OCI-LY7 (cell line): ENCODE measurements around the gene UBE2Q2. TPM values are rescaled to one million over a fixed set of nuclear protein-coding genes. Genes with fewer than 3 reads are reported as not detected.
"Not testable (repeated sequence)": the region's sequence is repeated elsewhere in the genome, so short reads cannot be mapped to it uniquely, and the experiment has no call there.

Experiments
- BruUV-seq: library from RNA; stranded (reverse); fragments of 400-500 nt; replicated peaks from 2 replicates; lab custom pipeline; 2021; lab: Mats Ljungman, UMichigan
- CTCF ChIA-PET: fragments of 300-600 bp; sonication (Branson Sonifier 250); formaldehyde crosslinking; loops from one replicate; lab custom pipeline; 2022; ENCODE audit warnings: antibody characterized with exemption; ENCODE audit not compliant: unreplicated experiment; lab: Charles Lee
- POLR2A ChIA-PET: fragments of 300-600 bp; sonication (Branson Sonifier 250); formaldehyde crosslinking; loops from one replicate; lab custom pipeline; 2022; ENCODE audit warnings: antibody characterized with exemption; lab: Charles Lee
- DNase-seq: peaks from one replicate; pipeline ENCODE4 v3.0.0-alpha.2; 2015; ENCODE audit warnings: low spot score
- H2AFZ ChIP-seq: fragments of 200-600 bp; sonication (generic), shearing (Covaris generic); 2 replicates; pipeline ENCODE4 v1.6.1; 2014; ENCODE audit warnings: mild to moderate bottlenecking, antibody characterized with exemption, low read length, moderate library complexity
- H3K27ac ChIP-seq: fragments of 200-600 bp; sonication (generic); 2 replicates; pipeline ENCODE4 v1.5.1; 2014; ENCODE audit warnings: mixed run types, low read depth, mild to moderate bottlenecking, moderate library complexity, low read length, inconsistent platforms; ENCODE audit not compliant: poor library complexity, severe bottlenecking
- H3K36me3 ChIP-seq: fragments of 200-600 bp; sonication (generic); 2 replicates; pipeline ENCODE4 v1.6.1; 2014; ENCODE audit warnings: mild to moderate bottlenecking, antibody characterized with exemption, low read length, moderate library complexity, mixed read lengths; ENCODE audit not compliant: insufficient read depth
- H3K4me1 ChIP-seq: fragments of 200-600 bp; sonication (generic); 2 replicates; pipeline ENCODE4 v1.5.1; 2014; ENCODE audit warnings: mild to moderate bottlenecking, low read length; ENCODE audit not compliant: insufficient read depth, poor library complexity, severe bottlenecking
- H3K4me2 ChIP-seq: fragments of 200-600 bp; sonication (generic); 2 replicates; pipeline ENCODE4 v1.6.1; 2014; ENCODE audit warnings: mild to moderate bottlenecking, low read length
- H3K4me3 ChIP-seq: fragments of 200-600 bp; sonication (generic); 2 replicates; pipeline ENCODE4 v1.5.1; 2014; ENCODE audit warnings: mild to moderate bottlenecking, low read depth, low read length; ENCODE audit not compliant: poor library complexity, severe bottlenecking
- H3K79me2 ChIP-seq: fragments of 200-600 bp; sonication (generic); 2 replicates; pipeline ENCODE4 v1.6.1; 2016; ENCODE audit warnings: low read depth, mild to moderate bottlenecking, low read length, moderate library complexity, mixed read lengths; ENCODE audit not compliant: insufficient read depth
- H3K9me2 ChIP-seq: fragments of 200-600 bp; sonication (generic); 2 replicates; pipeline ENCODE4 v1.6.1; 2016; ENCODE audit warnings: mild to moderate bottlenecking, low read length, mixed read lengths; ENCODE audit not compliant: insufficient read depth
- H3K9me3 ChIP-seq: fragments of 200-600 bp; sonication (generic); 2 replicates; pipeline ENCODE4 v1.6.1; 2014; ENCODE audit warnings: mild to moderate bottlenecking, mixed run types, low read length, mixed read lengths
- H4K20me1 ChIP-seq: fragments of 200-600 bp; sonication (generic); 2 replicates; pipeline ENCODE4 v1.6.1; 2014; ENCODE audit warnings: mild to moderate bottlenecking, antibody characterized with exemption, low read length, moderate library complexity, mixed read lengths; ENCODE audit not compliant: insufficient read depth
- EZH2phosphoT487 ChIP-seq: fragments of 200-600 bp; sonication (generic); IDR thresholded peaks from 2 replicates; pipeline ENCODE4 v1.6.1; 2018; ENCODE audit warnings: low read depth, borderline replicate concordance, mild to moderate bottlenecking, mixed run types, antibody characterized with exemption, low read length, moderate library complexity, mixed read lengths
- intact Hi-C: fragments of 100-400 bp; cut with micrococcal nuclease; formaldehyde crosslinking; loops from one replicate; pipeline ENCODE4 v1.10.0; 2022; ENCODE audit not compliant: unreplicated experiment
- total RNA-seq, 2 experiments: library from RNA; depleted of rRNA in 1 of 2; stranded (reverse); fragments of >200 nt in 1 of 2; shearing (Covaris generic) in 1 of 2; gene quantifications; 2 replicates each; pipeline ENCODE4 v1.2.3, GENCODE V29; 2014 to 2022
- TF ChIP-seq, protein P1 (sequence below): fragments of 200-600 bp; sonication (generic); conservative IDR thresholded peaks from 2 replicates; pipeline ENCODE4 v1.5.1; 2014; ENCODE audit warnings: mild to moderate bottlenecking, antibody characterized with exemption, low read length, moderate library complexity, mixed read lengths

UBE2Q2 gene
- total RNA-seq, 2 experiments from 2014 or later = 12.0 TPM

DNA sequence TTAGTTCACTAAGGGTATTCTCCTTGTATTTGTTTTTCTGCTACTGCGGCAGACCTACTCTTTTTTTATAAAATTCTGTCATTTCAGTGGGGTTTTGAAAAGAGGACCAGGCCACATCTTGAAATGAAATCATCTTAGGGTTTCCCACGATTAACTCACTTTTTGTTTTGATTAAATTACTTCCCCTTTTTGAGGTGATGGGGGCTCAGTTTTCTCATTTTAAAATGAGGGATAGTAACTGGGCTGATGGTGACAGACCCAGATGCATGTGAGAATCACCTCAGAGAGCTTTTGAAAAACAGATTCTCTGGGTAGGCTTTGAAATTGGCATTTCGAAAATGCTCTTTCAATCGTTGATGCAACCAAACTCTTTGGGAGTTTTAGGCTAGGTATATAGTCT, 24.2 kb downstream of the UBE2Q2 start:
- Histone ChIP-seq H2AFZ (no peak overlapping the region), H3K27ac (no peak overlapping the region), H3K9me2 (no peaks in the 10 kb centered on the region), H3K9me3 (no peaks in the 10 kb centered on the region), H3K79me2 (no peaks in the 10 kb centered on the region), H3K36me3 (peaks cover 21% of the 10 kb centered on the region), H3K4me1 (peaks cover 6% of the 10 kb centered on the region), H3K4me2 (no peak overlapping the region; the same call in 1 of the 2 replicates), H3K4me3 (no peak overlapping the region), H4K20me1 (no peaks in the 10 kb centered on the region)
- DNase-seq = no peak
- intact Hi-C loops = no loop called here
- POLR2A ChIA-PET = no interaction called here
- CTCF ChIA-PET = no interaction called here
- TF ChIP-seq, protein P1, sequence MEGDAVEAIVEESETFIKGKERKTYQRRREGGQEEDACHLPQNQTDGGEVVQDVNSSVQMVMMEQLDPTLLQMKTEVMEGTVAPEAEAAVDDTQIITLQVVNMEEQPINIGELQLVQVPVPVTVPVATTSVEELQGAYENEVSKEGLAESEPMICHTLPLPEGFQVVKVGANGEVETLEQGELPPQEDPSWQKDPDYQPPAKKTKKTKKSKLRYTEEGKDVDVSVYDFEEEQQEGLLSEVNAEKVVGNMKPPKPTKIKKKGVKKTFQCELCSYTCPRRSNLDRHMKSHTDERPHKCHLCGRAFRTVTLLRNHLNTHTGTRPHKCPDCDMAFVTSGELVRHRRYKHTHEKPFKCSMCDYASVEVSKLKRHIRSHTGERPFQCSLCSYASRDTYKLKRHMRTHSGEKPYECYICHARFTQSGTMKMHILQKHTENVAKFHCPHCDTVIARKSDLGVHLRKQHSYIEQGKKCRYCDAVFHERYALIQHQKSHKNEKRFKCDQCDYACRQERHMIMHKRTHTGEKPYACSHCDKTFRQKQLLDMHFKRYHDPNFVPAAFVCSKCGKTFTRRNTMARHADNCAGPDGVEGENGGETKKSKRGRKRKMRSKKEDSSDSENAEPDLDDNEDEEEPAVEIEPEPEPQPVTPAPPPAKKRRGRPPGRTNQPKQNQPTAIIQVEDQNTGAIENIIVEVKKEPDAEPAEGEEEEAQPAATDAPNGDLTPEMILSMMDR = no peak
- TF ChIP-seq EZH2phosphoT487 = no peak
- BruUV-seq = no TSS peak

GRCh38 chr15:75868019-75868418, 24.8 kb downstream of the UBE2Q2 start:
- ChIA-PET POLR2A (interaction anchor here (0.6 to 1.0 kb wide), 2 partner anchors 15 to 97 kb away, joined by 3 to 4 read pairs; no protein-coding TSS in a partner anchor), CTCF (no interaction called here)
- H3K9me3 ChIP-seq = no peaks in the 10 kb centered on the region
- peaks cover 6% of the 10 kb centered on the region for H3K4me1 ChIP-seq
- no TSS peak for BruUV-seq
- no peak overlapping the region for H3K4me3 ChIP-seq
- no peak overlapping the region for H3K4me2 ChIP-seq
- intact Hi-C loops = no loop called here
- H3K36me3 ChIP-seq = peaks cover 18% of the 10 kb centered on the region
- H3K79me2 ChIP-seq = no peaks in the 10 kb centered on the region
- no peak overlapping the region for H2AFZ ChIP-seq
- no peaks in the 10 kb centered on the region for H4K20me1 ChIP-seq
- no peak overlapping the region for H3K27ac ChIP-seq
- no peak for DNase-seq
- no peaks in the 10 kb centered on the region for H3K9me2 ChIP-seq
- TF ChIP-seq EZH2phosphoT487 = no peak
- TF ChIP-seq, protein P1 = no peak

- Histone ChIP-seq H3K9me2 (no peaks in the 10 kb centered on the region), H3K9me3 (no peaks in the 10 kb centered on the region), H3K36me3 (peaks cover 31% of the 10 kb centered on the region), H3K27ac (no peak overlapping the region), H3K79me2 (no peaks in the 10 kb centered on the region), H2AFZ (no peak overlapping the region), H3K4me2 (no peak overlapping the region), H3K4me3 (no peak overlapping the region), H3K4me1 (peaks cover 6% of the 10 kb centered on the region), H4K20me1 (no peaks in the 10 kb centered on the region)
- ChIA-PET CTCF (interaction anchor here (0.9 kb wide), 1 partner anchor 20 kb away, joined by 3 read pairs; no protein-coding TSS in a partner anchor), POLR2A (no interaction called here)
- intact Hi-C loops = no loop called here
- BruUV-seq = no TSS peak
- no peak for TF ChIP-seq EZH2phosphoT487
- TF ChIP-seq, protein P1 = no peak
- DNase-seq = no peak
Observed at GRCh38 chr15:75869446-75869845, 26.2 kb downstream of the UBE2Q2 start.

DNA sequence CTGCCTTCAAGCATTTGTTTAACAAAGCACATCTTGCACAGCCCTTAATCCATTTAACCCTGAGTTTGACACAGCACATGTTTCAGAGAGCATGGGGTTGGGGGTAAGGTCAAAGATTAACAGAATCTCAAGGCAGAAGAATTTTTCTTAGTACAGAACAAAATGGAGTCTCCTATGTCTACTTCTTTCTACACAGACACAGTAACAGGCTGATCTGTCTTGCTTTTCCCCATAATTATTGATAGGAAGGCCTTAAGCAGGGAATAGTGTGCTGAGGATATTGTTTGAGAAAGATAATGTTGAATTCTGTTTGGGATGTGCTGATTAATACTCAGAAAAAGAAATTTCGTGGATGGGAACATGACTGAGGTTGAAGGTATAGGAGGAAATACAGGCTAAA, 28.3 kb downstream of the UBE2Q2 start:
- DNase-seq, H3K9me3 ChIP-seq, CTCF ChIA-PET, H2AFZ ChIP-seq, BruUV-seq, H3K4me2 ChIP-seq, H3K79me2 ChIP-seq, H3K27ac ChIP-seq, POLR2A ChIA-PET, H3K4me1 ChIP-seq, H4K20me1 ChIP-seq, intact Hi-C loops, H3K4me3 ChIP-seq, H3K9me2 ChIP-seq: not testable (repeated sequence)
- H3K36me3 ChIP-seq = peaks cover 46% of the 10 kb centered on the region
